ENCODE measurements around the gene FAM81A.

DNA sequence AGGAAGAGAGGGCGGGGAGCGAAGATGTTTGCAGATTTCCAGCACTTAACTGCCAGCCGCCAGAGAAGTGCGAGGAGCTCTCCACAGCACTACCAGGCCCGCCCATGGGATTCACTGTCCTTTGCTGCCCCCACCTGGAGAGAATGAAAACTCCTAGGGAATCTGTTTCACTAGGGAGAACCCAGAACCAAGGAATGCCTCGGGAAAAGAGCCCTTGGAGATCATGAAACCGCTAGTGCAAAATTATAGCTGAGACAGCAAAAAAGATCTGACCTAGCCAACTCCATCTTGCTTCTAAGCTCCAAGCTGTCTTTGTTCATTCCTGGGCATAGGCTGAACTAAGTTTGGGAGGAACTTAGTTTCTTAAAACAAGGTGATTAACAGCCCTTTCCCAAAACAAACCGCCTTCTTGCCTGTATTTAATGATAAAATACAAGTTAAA, 91.0 kb downstream of the FAM81A start:
- TF ChIP-seq FOXA1 (IDR thresholded peaks at IDR 0.05) = no peak
- TF ChIP-seq, protein P1, sequence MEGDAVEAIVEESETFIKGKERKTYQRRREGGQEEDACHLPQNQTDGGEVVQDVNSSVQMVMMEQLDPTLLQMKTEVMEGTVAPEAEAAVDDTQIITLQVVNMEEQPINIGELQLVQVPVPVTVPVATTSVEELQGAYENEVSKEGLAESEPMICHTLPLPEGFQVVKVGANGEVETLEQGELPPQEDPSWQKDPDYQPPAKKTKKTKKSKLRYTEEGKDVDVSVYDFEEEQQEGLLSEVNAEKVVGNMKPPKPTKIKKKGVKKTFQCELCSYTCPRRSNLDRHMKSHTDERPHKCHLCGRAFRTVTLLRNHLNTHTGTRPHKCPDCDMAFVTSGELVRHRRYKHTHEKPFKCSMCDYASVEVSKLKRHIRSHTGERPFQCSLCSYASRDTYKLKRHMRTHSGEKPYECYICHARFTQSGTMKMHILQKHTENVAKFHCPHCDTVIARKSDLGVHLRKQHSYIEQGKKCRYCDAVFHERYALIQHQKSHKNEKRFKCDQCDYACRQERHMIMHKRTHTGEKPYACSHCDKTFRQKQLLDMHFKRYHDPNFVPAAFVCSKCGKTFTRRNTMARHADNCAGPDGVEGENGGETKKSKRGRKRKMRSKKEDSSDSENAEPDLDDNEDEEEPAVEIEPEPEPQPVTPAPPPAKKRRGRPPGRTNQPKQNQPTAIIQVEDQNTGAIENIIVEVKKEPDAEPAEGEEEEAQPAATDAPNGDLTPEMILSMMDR (IDR thresholded peaks at IDR 0.05; ENCODE audit: low read depth, low read length, missing input control) = peak; percentile 90
- TF ChIP-seq YY1 (IDR thresholded peaks at IDR 0.05) = no peak
- TF ChIP-seq, protein P2, sequence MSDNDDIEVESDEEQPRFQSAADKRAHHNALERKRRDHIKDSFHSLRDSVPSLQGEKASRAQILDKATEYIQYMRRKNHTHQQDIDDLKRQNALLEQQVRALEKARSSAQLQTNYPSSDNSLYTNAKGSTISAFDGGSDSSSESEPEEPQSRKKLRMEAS (IDR thresholded peaks at IDR 0.05) = no peak
- no peak for TF ChIP-seq TAF1 (conservative IDR thresholded peaks at IDR 0.05)
- TF ChIP-seq, protein P3, sequence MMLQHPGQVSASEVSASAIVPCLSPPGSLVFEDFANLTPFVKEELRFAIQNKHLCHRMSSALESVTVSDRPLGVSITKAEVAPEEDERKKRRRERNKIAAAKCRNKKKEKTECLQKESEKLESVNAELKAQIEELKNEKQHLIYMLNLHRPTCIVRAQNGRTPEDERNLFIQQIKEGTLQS (IDR thresholded peaks at IDR 0.05) = no peak
- TF ChIP-seq, protein P4, sequence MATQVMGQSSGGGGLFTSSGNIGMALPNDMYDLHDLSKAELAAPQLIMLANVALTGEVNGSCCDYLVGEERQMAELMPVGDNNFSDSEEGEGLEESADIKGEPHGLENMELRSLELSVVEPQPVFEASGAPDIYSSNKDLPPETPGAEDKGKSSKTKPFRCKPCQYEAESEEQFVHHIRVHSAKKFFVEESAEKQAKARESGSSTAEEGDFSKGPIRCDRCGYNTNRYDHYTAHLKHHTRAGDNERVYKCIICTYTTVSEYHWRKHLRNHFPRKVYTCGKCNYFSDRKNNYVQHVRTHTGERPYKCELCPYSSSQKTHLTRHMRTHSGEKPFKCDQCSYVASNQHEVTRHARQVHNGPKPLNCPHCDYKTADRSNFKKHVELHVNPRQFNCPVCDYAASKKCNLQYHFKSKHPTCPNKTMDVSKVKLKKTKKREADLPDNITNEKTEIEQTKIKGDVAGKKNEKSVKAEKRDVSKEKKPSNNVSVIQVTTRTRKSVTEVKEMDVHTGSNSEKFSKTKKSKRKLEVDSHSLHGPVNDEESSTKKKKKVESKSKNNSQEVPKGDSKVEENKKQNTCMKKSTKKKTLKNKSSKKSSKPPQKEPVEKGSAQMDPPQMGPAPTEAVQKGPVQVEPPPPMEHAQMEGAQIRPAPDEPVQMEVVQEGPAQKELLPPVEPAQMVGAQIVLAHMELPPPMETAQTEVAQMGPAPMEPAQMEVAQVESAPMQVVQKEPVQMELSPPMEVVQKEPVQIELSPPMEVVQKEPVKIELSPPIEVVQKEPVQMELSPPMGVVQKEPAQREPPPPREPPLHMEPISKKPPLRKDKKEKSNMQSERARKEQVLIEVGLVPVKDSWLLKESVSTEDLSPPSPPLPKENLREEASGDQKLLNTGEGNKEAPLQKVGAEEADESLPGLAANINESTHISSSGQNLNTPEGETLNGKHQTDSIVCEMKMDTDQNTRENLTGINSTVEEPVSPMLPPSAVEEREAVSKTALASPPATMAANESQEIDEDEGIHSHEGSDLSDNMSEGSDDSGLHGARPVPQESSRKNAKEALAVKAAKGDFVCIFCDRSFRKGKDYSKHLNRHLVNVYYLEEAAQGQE (IDR thresholded peaks at IDR 0.05) = peak; percentile 57
- no peak for TF ChIP-seq GABPA (IDR thresholded peaks at IDR 0.05 in 1 of 2, conservative IDR thresholded peaks at IDR 0.05 in 1 of 2)
- no peak for TF ChIP-seq SP1 (IDR thresholded peaks at IDR 0.05)
- peak; percentile 91 to 94 for TF ChIP-seq RAD21 (IDR thresholded peaks at IDR 0.05)
- no peak for TF ChIP-seq HNF4G (IDR thresholded peaks at IDR 0.05)
- TF ChIP-seq JUND (IDR thresholded peaks at IDR 0.05) = no peak
- TF ChIP-seq EGR1 (IDR thresholded peaks at IDR 0.05; ENCODE audit: low read depth in 2 of 2) = no peak
- TF ChIP-seq, protein P5, sequence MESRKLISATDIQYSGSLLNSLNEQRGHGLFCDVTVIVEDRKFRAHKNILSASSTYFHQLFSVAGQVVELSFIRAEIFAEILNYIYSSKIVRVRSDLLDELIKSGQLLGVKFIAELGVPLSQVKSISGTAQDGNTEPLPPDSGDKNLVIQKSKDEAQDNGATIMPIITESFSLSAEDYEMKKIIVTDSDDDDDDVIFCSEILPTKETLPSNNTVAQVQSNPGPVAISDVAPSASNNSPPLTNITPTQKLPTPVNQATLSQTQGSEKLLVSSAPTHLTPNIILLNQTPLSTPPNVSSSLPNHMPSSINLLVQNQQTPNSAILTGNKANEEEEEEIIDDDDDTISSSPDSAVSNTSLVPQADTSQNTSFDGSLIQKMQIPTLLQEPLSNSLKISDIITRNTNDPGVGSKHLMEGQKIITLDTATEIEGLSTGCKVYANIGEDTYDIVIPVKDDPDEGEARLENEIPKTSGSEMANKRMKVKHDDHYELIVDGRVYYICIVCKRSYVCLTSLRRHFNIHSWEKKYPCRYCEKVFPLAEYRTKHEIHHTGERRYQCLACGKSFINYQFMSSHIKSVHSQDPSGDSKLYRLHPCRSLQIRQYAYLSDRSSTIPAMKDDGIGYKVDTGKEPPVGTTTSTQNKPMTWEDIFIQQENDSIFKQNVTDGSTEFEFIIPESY (IDR thresholded peaks at IDR 0.05) = no peak

Measured in liver (tissue), 3 donors.